GM18511 (cell line): ENCODE results near the gene FGF16.
"Not testable (repeated sequence)": the region's sequence is repeated elsewhere in the genome, so short reads cannot be mapped to it uniquely, and the experiment has no call there.

Experiments
- ATAC-seq: cut with Tn5 transposase; IDR thresholded peaks from one replicate; pipeline ENCODE4 v1.9.1; 2021; ENCODE audit warnings: mild to moderate bottlenecking, moderate library complexity; ENCODE audit not compliant: unreplicated experiment

Gene FGF16

DNA sequence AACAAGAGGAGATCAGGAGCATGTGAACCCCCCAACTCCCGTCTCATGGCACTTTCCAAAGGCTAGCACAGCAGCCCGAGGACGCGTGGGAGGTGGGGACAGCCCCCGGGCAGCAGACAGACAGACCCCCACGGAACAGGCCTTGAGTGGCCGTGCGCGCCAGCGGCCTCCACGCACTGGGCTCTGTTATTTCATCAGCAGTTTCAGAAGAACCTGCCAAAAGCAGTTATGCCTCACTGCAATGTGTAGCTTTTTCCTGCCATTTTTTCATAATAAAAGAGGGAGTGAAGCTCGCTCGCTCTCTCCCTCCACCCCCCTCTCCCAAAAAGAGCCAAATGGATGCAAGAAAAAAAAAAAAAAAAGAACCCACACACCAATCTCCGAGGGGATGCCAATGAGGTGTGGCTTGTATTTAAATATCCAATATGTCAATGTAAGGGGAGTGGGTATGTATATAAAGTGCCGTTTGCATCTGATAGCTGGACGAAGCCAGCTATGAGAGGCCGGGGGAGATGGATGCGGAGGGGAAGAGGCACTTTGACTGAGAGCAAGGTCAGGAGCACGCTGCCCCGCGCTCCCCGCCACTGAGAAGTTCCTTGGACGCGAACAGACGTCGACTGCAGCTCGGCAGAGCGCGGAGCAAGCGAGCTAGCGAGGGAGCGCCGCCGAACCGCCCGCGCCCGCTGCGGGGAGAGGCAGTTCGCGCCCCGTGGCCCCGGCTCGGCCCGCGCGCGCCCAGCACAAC lies at the start of gene FGF16:
Gene FGF16, plus strand, starts transcription at position 482 of the 745 bp plus-strand sequence. CDS start 286 bp downstream, outside the sequence.
- ATAC-seq, result peak; percentile 39

DNA sequence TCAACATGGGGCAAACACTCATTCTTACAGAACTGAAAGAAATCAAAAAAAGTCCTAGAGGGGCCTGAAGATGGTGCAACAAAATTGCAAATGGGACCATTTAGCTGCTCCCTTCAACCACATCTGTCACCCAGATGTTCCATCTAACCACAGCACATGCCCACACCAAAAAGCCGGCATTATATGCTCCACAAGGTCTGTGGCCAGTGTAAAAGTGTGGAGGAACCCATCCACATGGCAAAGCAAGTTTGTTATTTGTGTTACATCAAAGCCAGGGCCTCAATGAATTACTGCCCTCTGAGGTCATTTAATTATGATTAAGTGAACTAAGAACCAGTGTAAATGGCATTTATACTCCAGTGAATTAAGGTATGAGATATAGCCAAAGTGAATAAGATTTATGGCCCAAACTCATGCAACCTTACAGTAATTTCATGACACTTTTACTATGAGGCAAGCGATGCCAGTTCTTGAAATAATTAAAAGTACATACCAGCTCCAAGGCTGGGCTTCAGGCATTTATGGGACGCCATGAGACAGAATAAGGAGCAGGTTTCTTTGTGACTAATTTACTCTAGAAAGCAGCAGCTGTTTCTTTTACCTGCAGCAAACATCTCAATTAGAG lies 48.7 kb upstream of the FGF16 start:
- no peak for ATAC-seq

DNA sequence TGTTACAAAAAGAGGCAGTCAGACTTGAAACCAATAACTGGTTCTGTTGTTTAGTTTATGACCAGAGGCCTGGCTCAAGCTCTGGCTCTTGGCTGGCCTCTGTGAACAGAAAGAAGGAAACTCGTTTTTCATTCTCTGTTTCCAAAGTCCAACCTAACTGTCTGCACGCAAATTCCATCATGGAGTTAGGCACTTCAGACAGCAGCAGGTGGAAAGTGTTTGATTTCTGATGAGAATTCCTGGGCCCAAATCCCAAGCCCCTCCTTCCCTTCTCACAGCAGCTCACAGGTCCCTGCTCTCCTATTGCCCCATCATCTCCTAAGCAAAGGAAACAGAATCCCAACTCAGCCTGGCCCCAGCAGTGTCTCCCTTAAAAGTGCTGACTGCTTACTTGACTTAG lies 42.8 kb upstream of the FGF16 start:
- no peak for ATAC-seq

DNA sequence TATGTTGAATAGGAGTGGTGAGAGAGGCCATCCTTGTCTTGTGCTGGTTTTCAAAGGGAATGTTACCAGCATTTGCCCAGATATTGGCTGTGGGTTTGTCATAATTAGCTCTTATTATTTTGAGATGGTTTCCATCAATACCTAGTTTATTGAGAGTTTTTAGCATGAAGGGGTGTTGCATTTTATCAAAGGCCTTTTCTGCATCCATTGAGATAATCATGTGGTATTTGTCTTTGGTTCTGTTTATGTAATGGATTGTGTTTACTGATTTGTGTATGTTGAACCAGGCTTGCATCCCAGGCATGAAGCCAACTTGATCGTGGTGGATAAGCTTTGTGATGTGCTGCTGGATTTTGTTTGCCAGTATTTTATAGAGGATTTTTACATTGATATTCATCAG lies 39.4 kb upstream of the FGF16 start:
- ATAC-seq, result not testable (repeated sequence)

DNA sequence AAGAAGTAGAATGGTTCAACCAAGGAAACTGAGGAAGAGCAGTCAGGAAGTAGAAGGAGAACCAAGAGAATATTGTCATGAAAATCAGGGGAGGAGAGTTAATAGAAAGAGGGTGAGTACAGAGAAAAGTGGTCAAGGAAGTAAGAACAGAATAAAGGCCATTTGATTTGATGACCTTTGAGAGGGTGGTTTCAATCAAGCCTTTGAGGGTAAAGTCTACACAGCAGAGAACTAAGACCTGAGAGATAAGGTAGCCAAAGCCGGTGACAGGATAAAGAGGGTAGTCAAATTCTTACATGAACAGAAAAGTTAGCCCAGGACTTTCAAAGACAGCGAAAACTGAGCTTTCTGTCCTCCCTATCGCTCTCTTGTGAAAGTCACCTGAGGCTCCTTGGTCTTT lies 34.6 kb upstream of the FGF16 start:
- ATAC-seq, result no peak

DNA sequence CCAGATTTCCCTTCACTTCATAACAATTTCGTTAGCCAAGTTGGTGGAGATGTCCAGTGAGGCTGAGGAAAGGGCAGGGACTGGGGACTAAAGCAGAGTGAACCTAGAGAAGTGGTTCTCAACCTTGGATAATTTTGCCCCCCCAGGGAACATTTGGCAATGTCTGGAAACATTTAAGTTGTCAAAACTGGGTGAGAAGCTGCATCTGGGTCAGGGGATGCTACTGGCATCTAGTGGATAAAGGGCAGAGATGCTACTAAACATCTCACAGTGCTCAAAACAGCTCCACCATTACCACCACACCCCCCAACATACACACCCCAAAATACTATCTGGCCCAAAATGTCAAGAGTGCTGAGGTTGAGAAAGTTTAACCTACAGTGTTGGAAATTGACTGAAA lies 32.0 kb upstream of the FGF16 start:
- ATAC-seq, result peak; percentile 55

DNA sequence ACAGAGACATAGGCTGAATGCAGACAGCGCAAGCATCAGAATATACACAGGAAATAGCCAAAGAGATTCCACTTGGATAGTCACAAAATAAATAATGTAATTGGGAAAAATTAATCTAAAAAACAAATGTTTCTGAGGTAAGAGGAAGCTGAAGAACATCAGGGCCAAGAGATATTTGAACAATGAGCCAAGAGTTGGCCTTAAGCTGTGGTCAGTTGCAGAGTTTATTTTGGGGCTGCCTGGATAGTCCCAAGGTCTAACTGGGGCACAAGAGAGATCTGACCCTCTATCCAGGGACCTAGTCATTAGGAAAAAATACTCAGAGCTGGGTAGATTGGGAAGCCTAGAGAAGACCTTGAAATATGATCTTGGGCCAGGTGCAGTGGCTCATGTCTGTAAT lies 31.3 kb upstream of the FGF16 start:
- ATAC-seq, result no peak

DNA sequence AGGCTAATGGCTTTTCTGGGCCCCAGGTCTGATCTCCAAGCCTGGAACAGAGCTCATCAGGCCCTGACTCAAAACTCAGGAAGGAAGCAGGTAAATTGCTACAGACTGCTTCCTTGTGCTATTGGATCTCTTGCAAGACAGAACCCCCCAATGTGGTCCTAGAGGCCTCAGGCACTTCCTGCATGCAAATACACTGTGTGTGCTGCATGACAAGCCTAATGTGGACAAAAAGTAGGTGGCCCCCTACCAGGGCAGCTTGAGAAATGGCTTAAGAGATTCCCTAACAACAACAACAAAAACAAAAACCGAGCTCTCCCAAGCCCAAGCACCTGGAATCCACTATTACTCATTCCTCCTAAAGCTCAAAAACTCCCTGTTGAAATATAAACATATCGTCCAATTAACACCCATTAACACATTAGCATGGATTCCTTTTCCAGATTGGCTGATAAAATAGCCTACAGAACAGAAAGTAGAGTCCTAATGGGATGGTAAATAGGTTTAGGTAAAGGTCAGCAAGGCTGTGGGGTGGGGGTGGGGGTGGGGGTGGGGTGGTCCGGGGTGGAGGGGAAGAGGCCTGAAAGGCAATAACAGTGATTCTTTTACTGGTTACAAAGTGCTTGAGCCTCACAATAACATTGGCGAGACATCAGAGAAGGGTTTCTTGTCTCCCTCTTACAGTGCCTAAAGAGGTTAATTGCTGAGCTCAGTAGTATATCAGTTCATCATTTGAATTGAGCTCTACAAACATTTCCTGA lies 24.1 kb upstream of the FGF16 start:
- no peak for ATAC-seq

DNA sequence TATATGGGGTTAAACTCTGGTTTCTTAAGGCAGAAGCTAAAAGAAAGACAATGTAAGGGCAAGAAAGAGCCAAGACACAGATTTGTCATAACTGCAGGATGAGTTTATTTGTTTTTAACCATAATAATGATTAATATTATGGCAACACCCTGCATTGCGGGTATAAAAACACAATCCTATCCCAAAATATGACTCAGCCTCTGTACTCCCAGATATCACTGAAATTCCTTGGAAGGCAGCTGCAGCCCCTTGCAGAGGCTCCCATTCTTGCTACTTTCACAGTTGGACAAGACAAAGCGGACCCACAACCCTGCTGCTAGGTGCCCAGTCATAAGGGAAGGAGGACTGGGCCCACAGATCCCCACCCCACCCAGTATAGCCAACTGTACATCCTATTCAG lies 20.4 kb upstream of the FGF16 start:
- ATAC-seq, result no peak

DNA sequence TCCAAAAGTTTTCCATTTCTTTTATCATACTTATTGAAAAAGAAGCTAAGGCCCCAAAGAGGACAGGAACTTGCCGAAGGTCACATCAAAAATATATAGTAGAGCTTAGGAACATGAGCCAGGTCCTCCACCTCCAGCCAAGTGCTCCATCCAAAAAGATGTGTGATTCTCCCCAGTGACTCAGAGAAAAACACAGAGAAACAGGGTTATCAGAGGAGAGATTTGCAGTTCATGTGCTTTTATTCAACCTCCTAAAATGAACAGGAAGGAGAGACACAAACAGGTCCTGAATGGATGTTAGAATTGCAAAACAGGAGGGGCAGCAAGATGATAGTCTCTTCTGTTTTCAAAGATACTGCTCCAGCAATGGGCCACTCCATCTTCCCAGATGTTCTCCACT lies 19.6 kb upstream of the FGF16 start:
- ATAC-seq, result no peak

DNA sequence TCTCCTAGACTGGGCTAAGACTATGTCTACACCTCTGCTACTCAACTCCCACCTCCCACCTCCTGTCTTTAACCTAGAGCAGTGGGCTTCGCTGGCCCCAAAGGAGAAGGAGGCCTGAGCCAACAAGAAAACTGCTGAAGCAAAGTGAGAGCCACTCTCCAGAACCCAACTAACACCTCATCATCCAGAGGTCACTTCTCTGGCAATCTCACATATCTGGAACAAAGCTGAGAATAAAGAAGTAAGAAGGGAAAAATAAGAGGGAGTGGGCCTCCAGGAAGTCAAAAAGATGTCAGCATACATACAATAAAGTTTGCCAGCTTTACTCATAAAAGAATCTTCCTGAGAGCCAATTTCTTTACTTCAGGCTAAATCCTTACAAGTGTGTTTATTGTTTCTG lies 18.6 kb upstream of the FGF16 start:
- no peak for ATAC-seq

DNA sequence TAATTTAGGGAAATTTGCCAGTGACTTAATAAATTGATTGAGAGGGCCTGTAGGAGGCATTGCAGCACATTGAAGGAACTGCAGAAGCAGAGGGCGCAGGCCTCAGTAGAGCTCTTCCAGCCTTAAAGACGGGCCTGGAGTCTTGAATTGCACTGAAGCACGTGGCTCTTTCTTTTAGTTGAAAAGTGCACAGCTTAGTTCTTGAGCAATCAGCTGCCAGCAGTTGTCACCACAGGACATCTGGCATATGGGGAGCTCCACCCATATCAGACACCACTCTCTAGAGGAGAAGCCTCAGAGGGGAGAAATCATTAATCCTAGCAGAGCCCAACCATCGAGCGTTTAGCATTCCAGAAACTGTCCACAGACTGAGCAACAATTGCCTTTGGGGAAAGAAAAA lies 16.0 kb upstream of the FGF16 start:
- ATAC-seq, result no peak

DNA sequence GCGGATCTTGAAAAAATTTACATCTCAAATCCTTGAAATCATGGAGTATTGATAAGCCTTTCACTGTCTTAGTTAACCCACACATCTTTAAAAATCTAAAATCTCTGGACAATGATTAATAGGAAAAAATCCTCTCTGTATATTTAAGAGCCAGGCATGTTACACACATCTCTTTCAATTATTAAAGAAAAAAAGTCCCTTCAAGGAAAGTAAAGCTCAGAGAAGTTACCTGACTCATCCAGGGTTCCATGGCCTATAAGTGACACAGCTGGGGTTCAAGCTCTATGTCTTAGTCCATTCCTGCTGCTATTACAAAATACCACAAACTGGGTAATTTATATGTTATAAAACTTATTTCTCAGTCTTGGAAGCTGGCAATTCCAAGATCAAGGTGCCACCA lies 14.2 kb upstream of the FGF16 start:
- peak; percentile 51 for ATAC-seq

DNA sequence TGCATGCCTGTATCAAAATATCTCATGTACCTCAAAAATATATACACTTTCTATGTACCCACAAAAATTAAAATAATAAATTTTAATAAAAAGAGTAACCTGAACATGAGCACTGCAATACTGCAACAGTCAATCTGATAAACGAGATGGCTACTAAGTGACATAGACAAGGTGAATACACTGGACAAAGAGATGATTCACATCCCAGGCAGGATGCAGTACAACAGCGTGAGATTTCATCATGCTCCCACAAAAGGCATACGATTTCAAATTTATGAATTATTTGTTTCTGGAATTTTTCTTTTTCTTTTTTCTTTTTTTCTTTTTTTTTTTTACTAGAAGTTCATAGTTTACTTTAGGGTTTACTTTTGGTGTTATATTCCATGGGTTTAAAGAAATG lies 12.2 kb upstream of the FGF16 start:
- no peak for ATAC-seq

DNA sequence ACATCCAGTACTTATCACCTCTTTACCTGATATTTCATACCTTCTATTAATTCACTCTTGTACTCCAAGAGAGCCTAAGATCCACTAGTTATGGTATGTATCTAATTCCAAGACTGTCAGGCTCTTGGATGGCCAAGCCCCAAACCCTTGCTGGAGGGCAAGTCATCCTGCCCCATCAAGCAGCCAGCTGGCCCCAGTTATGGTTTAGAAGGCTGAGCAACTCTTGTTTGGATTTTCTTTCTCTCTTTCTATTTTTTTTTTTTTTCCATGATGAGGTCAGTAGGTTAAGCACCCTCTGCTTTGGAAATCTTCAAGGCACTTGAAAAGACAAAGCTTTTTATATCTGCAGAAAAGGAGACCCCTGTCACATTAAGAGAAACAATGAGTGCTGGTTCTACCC lies 10.9 kb upstream of the FGF16 start:
- no peak for ATAC-seq

DNA sequence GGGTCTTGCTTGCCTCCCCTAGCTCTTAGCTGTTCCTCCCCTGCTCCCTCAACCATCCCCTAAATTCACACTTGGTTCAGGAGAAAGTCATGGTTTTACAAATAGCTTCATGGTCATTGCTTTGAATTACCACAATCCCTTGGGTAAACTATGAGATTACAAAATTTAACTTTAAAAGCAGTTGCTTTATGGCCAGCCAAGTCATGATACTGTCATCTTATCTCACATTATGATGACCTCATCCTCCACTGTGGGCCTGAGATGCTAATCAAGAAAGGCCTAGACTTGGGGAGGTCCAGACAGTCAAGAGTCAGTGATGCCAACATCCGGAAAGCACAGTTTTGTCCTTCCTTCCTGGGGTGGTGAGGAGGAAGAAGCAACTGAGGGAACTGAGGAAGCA lies 10.5 kb upstream of the FGF16 start:
- ATAC-seq, result no peak

DNA sequence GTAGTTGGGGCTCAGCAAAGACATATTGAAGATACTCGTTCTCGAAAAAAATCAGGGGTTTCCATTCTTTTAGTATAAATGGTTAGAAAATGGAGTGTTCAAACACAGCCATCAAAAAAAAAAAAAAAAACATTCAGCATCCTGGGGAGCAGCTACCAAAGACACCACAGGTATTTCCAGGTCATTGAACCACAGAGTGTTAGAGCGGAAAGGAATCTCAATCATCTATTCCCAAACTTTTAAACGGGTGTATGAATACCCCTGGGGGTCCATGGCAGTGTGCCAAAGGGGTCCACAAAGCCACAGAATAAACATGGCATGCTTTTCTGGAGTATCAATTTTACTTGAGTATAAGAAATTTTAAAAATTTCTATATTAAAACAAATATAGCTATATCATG lies 6.9 kb upstream of the FGF16 start:
- ATAC-seq, result no peak

DNA sequence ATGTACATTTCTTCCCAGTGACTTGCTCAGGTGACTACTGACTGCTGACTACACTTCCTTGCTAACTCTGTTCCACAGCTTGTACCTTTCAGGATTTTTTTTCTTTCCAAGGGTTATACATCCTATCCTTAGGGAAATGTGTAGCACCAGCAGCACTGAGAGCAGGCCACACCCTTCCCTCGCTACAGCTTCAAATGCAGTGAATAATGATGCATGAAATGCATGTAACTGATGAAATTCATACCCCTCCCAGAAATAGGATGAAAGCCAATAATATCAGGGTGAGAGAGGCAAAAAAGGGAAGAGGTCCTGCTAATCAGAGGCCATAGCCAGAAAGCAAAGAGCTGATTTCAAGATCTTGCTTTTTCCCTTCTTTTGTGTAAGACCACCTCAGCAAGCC lies 6.2 kb upstream of the FGF16 start:
- no peak for ATAC-seq

DNA sequence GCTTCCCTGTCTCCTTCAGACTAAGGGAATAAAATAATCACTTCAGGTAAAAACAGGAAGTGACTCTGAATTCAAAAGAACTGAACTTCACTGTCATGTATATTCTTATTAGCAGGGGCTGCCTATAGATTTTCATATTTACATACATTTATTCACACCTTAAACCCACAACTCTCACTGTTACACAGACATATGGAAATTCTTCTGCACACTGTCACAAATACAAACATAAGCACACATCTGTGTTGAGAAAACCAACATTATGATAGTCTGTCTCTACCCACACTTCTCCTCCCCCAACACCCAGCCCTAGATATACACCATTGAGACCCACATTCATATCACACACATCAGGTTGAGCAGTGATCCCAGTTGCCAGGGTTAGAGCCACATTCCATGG lies 5.7 kb upstream of the FGF16 start:
- no peak for ATAC-seq

DNA sequence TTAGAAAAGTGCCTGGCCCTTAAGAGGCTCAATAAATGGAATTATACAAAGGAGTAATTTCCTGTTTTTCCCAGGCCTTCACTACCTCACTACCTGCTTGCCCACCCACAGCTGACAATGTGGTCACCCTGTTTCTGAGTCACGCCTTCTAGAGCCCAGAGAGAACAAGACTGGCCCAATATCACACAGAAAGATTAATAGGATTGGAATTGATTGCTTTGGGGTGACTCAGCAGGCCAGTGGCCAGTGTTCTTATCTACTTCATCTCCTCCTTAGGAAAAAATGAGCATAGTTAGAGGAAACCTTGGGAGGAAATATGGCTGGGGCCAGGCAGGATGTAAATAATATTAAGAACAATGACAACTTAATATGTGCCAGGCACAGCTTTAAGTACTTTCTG lies 4.5 kb upstream of the FGF16 start:
- no peak for ATAC-seq

DNA sequence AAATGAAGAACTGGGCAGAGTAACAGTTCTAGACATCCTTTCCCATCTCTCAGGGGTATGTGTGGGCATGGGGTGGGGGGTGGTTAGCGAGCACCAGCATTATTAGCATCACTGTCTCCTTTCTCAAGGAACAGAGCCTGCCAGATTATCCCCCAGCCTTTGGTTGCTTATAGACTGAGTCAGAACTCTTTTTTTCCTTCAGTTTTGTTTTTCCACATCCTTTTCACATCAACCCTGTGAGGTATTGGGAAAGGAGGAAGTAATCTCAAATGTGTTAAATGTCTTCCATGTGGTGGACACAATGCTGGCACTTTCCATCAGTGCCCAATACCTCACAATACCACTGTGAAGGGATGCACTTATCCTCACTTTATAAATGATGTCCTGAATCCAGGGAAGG lies 3.1 kb upstream of the FGF16 start:
- no peak for ATAC-seq

DNA sequence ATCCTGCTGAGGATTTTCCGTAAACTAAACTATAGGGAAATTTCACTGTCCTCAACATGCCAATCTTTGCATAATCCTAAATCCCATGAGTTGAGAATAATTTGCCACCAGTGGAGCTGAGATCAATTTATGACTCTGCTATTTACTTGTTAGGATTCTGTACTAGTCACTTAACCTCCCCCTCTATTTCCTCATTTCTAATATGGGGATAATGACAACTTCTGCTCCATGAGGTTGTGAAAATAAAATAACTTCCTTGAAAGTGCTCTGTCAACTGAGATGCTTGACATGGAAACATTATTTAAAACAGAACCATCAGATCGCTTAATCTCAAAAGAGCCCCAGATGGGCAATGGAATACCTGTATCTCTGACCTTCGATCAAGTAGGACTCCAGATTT lies 2.6 kb upstream of the FGF16 start:
- no peak for ATAC-seq
